SK-N-SH treated with all-trans-retinoic acid at 6 μM for 48 hours (cell line): Measurements from ENCODE around the gene MICOS13.

Experiments
- ARNTL ChIP-seq: fragments of 450-650 bp; formaldehyde crosslinking; IDR thresholded peaks from 2 replicates; pipeline ENCODE4 v1.5.0; 2020; ENCODE audit warnings: low read depth, mild to moderate bottlenecking, moderate library complexity, borderline replicate concordance
- CSDC2 ChIP-seq: fragments of 250-450 bp; sonication (Bioruptor Pico); IDR thresholded peaks from 2 replicates; pipeline ENCODE4 v1.5.0; 2020; ENCODE audit warnings: mild to moderate bottlenecking, moderate library complexity
- ISL1 ChIP-seq: fragments of 250-450 bp; sonication (Bioruptor Pico); IDR thresholded peaks from 2 replicates; pipeline ENCODE4 v2.1.2; 2022; ENCODE audit warnings: mild to moderate bottlenecking, moderate library complexity
- RARB ChIP-seq: fragments of 250-450 bp; sonication (Bioruptor Pico); IDR thresholded peaks from 2 replicates; pipeline ENCODE4 v1.8.0; 2021; ENCODE audit warnings: mild to moderate bottlenecking, moderate library complexity
- TCF4 ChIP-seq: fragments of 250-450 bp; sonication (Bioruptor Pico); IDR thresholded peaks from 2 replicates; pipeline ENCODE4 v1.8.0; 2021; ENCODE audit warnings: mild to moderate bottlenecking, moderate library complexity, borderline replicate concordance
- ZC3H10 ChIP-seq: fragments of 250-450 bp; sonication (Bioruptor Pico); IDR thresholded peaks from 2 replicates; pipeline ENCODE4 v1.5.1; 2021; ENCODE audit warnings: mild to moderate bottlenecking, moderate library complexity
- ZFP30 ChIP-seq: fragments of 450-650 bp; formaldehyde crosslinking; IDR thresholded peaks from 2 replicates; pipeline ENCODE4 v1.5.0; 2022; ENCODE audit warnings: mild to moderate bottlenecking, moderate library complexity
- TF ChIP-seq, protein P1 (sequence below): fragments of 250-450 bp; sonication (Bioruptor Pico); IDR thresholded peaks from 2 replicates; pipeline ENCODE4 v1.8.0; 2021; ENCODE audit warnings: low read depth, mild to moderate bottlenecking, moderate library complexity, borderline replicate concordance

GRCh38 chr19:5697022-5697889 is 16.9 kb upstream of the MICOS13 start:
- TF ChIP-seq RARB (CRISPR knock-in tag) (no peak), ARNTL (CRISPR knock-in tag) (no peak), TCF4 (no peak), CSDC2 (CRISPR knock-in tag) (no peak), ISL1 (CRISPR knock-in tag) (no peak), ZFP30 (no peak), ZC3H10 (CRISPR knock-in tag) (no peak)
- TF ChIP-seq, protein P1, sequence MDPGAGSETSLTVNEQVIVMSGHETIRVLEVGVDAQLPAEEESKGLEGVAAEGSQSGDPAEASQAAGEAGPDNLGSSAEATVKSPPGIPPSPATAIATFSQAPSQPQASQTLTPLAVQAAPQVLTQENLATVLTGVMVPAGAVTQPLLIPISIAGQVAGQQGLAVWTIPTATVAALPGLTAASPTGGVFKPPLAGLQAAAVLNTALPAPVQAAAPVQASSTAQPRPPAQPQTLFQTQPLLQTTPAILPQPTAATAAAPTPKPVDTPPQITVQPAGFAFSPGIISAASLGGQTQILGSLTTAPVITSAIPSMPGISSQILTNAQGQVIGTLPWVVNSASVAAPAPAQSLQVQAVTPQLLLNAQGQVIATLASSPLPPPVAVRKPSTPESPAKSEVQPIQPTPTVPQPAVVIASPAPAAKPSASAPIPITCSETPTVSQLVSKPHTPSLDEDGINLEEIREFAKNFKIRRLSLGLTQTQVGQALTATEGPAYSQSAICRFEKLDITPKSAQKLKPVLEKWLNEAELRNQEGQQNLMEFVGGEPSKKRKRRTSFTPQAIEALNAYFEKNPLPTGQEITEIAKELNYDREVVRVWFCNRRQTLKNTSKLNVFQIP (CRISPR knock-in tag) = no peak
